ENCODE measurements around the gene OSGIN1.

GRCh38 chr16:83952587-83952939 is 477 bp upstream of the OSGIN1 start:
- TF ChIP-seq, protein P1, sequence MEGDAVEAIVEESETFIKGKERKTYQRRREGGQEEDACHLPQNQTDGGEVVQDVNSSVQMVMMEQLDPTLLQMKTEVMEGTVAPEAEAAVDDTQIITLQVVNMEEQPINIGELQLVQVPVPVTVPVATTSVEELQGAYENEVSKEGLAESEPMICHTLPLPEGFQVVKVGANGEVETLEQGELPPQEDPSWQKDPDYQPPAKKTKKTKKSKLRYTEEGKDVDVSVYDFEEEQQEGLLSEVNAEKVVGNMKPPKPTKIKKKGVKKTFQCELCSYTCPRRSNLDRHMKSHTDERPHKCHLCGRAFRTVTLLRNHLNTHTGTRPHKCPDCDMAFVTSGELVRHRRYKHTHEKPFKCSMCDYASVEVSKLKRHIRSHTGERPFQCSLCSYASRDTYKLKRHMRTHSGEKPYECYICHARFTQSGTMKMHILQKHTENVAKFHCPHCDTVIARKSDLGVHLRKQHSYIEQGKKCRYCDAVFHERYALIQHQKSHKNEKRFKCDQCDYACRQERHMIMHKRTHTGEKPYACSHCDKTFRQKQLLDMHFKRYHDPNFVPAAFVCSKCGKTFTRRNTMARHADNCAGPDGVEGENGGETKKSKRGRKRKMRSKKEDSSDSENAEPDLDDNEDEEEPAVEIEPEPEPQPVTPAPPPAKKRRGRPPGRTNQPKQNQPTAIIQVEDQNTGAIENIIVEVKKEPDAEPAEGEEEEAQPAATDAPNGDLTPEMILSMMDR (IDR thresholded peaks at IDR 0.05), result no peak
- TF ChIP-seq POLR2AphosphoS5 (IDR thresholded peaks at IDR 0.05), result no peak
- no peak for TF ChIP-seq POLR2A (IDR thresholded peaks at IDR 0.05)
- TF ChIP-seq EP300 (IDR thresholded peaks at IDR 0.05), result no peak
